Measurements from ENCODE around the gene TUBB1.

DNA sequence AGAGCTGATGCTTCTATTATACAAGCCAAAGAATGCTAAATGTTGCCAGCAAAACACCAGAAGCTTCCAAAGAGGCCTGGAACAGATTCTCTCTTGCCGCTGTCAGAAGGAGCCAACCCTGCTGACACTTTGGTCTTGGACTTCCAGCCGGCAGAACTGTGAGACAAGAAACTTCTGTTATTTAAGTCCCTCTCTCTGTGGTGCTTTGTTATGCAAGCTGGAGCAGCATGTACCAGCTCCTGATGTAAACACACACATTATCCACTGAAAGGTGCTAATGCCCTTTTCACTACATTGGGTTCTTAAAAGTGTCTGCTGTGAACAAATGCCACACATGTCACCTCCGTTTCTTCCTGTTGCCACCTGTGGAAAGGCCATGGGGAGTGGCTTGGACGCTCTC is 49.3 kb downstream of the TUBB1 start:
- TF ChIP-seq, protein P1, sequence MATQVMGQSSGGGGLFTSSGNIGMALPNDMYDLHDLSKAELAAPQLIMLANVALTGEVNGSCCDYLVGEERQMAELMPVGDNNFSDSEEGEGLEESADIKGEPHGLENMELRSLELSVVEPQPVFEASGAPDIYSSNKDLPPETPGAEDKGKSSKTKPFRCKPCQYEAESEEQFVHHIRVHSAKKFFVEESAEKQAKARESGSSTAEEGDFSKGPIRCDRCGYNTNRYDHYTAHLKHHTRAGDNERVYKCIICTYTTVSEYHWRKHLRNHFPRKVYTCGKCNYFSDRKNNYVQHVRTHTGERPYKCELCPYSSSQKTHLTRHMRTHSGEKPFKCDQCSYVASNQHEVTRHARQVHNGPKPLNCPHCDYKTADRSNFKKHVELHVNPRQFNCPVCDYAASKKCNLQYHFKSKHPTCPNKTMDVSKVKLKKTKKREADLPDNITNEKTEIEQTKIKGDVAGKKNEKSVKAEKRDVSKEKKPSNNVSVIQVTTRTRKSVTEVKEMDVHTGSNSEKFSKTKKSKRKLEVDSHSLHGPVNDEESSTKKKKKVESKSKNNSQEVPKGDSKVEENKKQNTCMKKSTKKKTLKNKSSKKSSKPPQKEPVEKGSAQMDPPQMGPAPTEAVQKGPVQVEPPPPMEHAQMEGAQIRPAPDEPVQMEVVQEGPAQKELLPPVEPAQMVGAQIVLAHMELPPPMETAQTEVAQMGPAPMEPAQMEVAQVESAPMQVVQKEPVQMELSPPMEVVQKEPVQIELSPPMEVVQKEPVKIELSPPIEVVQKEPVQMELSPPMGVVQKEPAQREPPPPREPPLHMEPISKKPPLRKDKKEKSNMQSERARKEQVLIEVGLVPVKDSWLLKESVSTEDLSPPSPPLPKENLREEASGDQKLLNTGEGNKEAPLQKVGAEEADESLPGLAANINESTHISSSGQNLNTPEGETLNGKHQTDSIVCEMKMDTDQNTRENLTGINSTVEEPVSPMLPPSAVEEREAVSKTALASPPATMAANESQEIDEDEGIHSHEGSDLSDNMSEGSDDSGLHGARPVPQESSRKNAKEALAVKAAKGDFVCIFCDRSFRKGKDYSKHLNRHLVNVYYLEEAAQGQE (IDR thresholded peaks at IDR 0.05; ENCODE audit: insufficient replicate concordance, low read depth) = no peak
- TF ChIP-seq, protein P2, sequence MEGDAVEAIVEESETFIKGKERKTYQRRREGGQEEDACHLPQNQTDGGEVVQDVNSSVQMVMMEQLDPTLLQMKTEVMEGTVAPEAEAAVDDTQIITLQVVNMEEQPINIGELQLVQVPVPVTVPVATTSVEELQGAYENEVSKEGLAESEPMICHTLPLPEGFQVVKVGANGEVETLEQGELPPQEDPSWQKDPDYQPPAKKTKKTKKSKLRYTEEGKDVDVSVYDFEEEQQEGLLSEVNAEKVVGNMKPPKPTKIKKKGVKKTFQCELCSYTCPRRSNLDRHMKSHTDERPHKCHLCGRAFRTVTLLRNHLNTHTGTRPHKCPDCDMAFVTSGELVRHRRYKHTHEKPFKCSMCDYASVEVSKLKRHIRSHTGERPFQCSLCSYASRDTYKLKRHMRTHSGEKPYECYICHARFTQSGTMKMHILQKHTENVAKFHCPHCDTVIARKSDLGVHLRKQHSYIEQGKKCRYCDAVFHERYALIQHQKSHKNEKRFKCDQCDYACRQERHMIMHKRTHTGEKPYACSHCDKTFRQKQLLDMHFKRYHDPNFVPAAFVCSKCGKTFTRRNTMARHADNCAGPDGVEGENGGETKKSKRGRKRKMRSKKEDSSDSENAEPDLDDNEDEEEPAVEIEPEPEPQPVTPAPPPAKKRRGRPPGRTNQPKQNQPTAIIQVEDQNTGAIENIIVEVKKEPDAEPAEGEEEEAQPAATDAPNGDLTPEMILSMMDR (IDR thresholded peaks at IDR 0.05; ENCODE audit: insufficient read depth, low read length) = no peak
- TF ChIP-seq POLR2AphosphoS5 (IDR thresholded peaks at IDR 0.05; ENCODE audit: low read depth) (no peak), SPI1 (IDR thresholded peaks at IDR 0.05; ENCODE audit: borderline replicate concordance, low read depth) (no peak)

Data from HL-60 (cell line).